CD4-positive, alpha-beta T cell treated with Interleukin-10 for 1 hour (primary cell): ENCODE results near the gene ASAP2.

Experiments
- DNase-seq: peaks from one replicate; pipeline ENCODE4 v3.0.0-alpha.2; 2020

The ASAP2 gene

DNA sequence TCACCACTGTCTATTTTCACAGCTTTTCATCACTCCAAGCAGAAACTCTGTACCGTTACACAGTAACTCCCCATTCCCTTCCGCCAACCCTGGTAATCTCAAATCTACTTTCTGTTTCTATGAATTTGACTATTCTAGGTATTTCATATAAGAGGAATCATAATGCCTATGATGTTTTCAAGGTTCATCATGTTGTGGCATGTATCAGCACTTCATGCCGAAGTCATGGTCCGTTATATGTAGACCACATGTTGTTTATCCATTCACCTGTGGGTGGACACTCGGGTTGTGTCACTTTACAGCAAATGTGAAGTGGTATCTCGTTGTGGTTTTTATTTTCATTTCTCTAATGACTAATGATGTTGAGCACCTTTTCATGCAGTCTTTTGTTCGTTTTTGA lies 238.5 kb downstream of the ASAP2 start:
- DNase-seq = no peak

DNA sequence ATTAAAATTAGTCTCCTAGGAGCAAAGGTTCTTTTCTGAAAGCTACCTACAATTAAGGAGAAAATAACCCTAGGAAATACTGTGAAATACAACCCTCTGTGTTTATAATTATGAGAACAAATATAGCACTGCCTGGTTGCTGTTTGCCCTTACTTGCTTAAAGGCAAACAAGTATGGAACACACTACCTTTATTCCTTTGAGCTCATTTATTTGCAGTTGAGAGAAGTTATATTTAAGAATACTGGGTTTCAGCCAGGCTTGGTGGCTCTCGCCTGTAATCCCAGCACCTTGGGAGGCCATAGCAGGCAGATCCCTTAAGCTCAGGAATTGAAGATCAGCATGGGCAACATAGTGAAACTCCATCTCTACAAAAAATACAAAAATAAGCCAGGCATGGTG lies 244.6 kb downstream of the ASAP2 start:
- no peak for DNase-seq
